NOMO-1 treated with dmso at 0.1 percent for 144 hours (cell line): Measurements from ENCODE around the gene FZD4.
"Not testable (repeated sequence)": the region's sequence is repeated elsewhere in the genome, so short reads cannot be mapped to it uniquely, and the experiment has no call there.

Source experiments
- DNase-seq: peaks from one replicate; lab custom pipeline; 2025; ENCODE audit not compliant: unreplicated experiment; lab: John Stamatoyannopoulos, UW

FZD4 gene

GRCh38 chr11:86977441-86978050 is 22.4 kb upstream of the FZD4 start:
- DNase-seq: no peak

DNA sequence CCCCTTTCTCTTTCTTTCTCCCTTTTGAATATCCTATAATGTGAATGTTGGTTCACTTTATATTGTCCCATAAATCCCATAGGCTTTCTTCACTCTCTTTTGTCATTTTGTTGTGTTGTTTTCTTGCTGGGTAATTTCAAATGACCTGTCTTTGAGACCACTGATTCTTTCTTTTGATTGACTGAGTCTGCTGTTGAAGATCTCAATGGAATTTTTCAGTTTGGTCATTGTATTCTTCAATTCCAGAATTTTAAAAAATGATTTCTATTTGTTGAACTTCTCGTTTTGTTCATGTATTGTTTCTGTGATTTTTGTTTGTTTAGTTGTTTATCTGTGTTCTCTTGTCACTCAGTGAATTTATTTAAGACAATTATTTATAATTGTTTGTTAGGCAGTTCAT is 17.5 kb upstream of the FZD4 start:
- no peak for DNase-seq

GRCh38 chr11:86969258-86969657 is 14.1 kb upstream of the FZD4 start:
- no peak for DNase-seq

- DNase-seq: not testable (repeated sequence)
Observed at GRCh38 chr11:86967601-86968000, 12.4 kb upstream of the FZD4 start.

DNA sequence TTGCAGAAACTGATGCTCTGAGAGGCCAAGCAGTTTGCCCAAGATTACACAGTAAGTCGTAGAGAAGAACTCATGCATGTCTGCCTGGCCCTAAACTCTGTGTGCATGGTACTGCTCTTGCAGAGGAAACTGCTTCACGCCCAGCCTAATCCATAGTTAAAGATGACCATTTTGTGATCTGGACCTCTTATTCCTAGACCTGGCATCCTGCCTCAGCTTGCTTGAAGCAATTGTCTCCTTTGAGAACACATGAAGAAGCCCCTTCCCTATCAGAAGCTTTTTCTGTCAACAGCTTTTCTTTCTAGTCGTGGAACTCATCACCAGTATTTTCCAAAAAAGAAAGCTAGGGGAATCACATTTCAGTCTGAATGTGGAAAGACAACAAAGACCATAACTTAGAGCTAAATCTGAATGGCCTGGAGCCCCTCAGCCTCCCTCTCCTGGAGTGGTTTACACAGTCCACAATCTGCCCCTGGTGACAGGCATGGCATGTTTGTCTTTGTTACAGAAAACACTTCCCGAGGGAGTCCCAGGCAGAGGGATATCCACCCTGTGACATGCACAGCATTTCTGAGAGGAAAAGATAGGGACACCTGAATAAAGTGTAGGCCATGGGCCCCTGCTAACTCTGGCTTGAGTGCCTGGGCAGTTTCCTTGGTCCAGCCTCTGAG is 2.9 kb upstream of the FZD4 start:
- DNase-seq: no peak

- DNase-seq: no peak
Observed at GRCh38 chr11:86956905-86957195, 1.7 kb upstream of the FZD4 start.

- DNase-seq: no peak
Observed at GRCh38 chr11:86955111-86955360, 159 bp downstream of the FZD4 start.

DNA sequence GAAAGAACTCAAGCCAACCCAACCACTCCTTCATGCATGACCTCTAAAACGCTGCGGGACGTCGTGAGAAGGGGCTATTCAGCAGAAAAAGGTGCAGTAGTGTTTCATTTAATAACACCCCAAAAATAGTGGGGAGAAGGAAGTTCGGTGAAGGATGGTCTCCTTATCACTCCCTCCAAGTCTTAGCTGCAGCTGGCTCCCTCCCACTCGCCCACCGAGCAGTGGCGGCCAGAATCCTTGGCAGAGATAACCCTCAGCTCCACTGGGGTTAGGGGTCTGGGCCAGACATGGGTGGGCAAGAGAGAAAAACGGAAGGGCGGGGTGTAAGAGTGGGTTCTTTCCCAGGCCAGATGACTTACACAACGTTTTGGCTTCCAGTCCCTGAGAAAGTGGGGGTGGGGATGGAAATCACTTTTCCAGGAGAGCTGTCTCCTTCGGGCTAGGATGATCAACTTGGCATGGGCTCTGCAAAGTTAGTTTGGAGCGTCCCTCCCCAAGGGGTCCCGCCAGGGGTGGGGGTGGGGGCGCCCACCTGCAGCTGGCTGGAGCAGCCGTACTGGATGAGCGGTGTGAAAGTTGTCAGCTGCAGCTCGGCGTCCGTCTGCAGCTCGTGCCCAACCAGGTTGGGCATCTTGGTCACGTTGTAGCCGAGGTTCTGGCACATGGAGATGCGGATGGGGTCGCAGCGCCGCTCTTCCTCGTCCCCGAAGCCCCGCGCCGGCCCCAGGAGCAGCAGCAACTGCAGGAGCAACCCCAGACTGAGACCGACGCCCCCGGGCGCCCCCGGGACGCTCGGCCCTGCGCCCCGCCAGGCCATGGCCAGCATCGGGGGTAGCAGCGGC is 705 bp downstream of the FZD4 start:
- DNase-seq: no peak

- DNase-seq: no peak
Observed at GRCh38 chr11:86952221-86952875, 2.8 kb downstream of the FZD4 start.

DNA sequence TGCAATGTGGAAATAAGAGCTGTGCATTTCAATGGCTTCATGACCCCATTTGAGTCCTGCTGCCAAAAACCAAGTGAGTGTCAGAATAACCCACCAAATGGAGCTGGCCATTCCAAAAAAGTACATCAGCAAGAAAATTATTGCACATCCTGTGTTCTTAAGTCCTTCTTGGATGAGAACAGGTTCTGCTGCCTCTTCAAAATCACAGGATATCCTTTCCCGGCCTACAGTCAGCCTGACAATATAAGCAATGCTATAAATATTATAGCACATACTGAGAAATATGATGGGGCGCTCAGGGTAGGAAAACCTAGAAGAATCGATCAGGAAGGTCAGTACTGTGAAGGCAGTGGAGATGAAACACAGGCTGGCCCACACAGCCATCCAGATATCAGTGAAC is 3.5 kb downstream of the FZD4 start:
- DNase-seq: no peak

- no peak for DNase-seq
Observed at GRCh38 chr11:86950661-86950995, 4.6 kb downstream of the FZD4 start.

- no peak for DNase-seq
Observed at GRCh38 chr11:86949995-86950660, 5.1 kb downstream of the FZD4 start.

- no peak for DNase-seq
Observed at GRCh38 chr11:86948733-86949132, 6.5 kb downstream of the FZD4 start.

GRCh38 chr11:86947541-86947940 is 7.7 kb downstream of the FZD4 start:
- DNase-seq: no peak

DNA sequence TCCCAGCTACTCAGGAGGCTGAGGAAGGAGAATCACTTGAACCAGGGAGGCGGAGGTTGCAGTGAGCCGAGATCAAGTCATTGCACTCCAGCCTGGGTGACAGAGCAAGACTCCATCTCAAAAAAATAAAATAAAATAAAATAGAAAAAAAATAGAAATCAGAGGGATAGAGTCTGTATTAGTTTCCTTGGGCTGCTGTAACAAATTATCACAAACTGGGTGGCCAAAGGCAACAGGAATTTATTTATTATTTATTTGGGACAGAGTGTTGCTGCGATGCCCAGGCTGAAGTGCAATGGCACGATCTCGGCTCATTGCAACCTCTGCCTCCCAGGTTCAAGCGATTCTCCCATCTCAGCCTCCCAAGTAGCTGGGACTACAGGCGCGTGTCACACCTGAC is 11.7 kb downstream of the FZD4 start:
- not testable (repeated sequence) for DNase-seq

GRCh38 chr11:86941871-86942599 is 13.2 kb downstream of the FZD4 start:
- no peak for DNase-seq

- DNase-seq: no peak
Observed at GRCh38 chr11:86941077-86941870, 13.9 kb downstream of the FZD4 start.

GRCh38 chr11:86940122-86940777 is 14.9 kb downstream of the FZD4 start:
- no peak for DNase-seq
